Inflammatory macrophage (primary cell): ENCODE data around the gene ACSBG1.
"Not testable (repeated sequence)": the region's sequence is repeated elsewhere in the genome, so short reads cannot be mapped to it uniquely, and the experiment has no call there.

Experiments
- DNase-seq, 2 donors: peaks; one replicate each; pipeline ENCODE4 v3.0.0-alpha.2; 2020 to 2022

Gene ACSBG1

DNA sequence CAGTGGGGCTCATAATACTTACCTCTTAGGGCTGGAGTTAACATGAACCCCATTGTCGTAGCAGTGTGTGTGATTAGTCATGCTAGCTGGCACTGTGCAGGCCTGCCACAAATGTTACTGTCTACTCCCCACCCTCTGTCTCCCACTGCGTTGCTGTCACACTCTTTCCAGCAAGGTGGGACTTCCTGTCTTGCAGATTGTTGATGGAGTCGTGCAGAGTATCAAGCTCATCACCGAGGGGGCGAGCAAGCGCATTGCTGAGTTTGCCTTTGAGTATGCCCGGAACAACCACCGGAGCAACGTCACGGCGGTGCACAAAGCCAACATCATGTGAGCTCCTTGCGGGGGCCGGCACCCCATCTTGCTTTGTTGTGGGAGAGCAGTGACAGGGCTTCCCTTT is 72.3 kb downstream of the ACSBG1 start:
- DNase-seq: no peak

DNA sequence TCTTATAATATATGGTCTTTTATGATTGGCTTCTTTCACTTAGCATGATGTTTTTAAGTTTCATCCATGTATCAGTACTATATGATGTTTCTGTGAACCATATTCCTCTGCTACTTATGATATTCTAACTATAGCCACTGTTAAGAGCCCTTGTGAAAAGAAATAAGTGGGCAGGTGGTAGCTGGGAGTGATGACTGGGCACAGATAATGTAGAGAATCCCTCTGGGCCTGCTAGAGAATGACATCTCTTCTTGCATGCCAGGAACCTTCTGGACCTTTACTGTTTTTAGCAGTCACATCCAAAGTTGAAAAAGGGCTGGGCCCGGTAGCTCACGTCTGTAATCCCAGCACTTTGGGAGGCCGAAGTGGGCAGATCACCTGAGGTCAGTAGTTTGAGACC is 75.0 kb downstream of the ACSBG1 start:
- no peak for DNase-seq

DNA sequence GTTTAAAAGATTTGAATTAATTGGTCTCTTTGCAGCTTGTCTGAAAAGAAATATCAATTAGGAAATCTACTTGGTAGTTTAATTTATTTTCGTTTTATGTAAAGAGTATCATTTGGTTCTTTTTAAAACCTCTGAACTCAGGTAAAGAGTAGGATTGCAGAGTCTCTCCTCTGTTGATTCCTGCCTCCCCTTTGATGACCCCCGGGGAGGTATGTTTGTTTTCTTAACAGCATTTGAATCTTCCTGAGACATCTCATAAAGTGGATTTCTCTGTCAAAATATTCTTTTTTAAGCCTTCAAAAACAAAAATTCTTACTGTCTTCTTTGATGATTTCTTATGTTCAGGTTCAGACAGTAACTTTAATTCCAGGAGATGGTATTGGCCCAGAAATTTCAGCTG is 77.2 kb downstream of the ACSBG1 start:
- no peak for DNase-seq

DNA sequence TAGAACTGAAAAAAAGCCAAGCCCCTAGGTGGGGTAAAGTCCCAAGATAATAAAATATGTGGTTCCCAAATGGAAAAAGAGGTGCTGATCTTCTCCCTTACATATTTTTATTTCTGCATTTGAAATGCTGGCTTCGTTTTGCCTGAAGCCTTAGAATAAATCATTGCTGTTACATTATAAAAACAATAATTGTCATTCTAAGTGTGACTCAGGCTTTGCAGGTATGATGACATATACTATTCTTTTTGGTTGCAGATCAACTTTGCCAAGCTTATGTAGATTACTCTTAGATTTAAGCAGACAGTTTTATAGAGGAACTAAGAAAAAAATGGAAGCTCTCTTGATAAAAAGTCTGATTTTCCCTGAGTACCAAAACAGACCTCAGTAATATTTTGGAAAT is 77.7 kb downstream of the ACSBG1 start:
- DNase-seq: no peak

- DNase-seq: no peak
Measured at GRCh38 chr15:78155355-78155939, 78.9 kb downstream of the ACSBG1 start.

DNA sequence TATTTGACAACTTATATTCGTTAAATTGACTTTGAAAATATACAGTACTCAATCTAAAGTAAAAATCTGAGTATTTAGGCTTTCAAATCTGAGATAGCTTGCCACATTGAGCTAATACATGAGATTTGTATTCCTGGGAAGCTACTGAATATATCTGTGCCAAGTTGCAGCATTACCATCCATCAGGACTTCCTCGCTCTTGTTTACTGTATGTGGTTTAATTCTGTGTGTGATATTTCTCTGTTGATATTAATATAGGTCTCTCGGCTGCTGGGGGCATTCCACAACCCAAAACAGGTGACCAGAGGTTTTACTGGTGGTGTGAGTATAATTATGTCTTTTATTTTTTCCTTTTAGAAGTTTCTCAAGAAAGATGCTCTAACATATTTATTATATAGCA is 79.4 kb downstream of the ACSBG1 start:
- no peak for DNase-seq

- not testable (repeated sequence) for DNase-seq
Measured at GRCh38 chr15:78151075-78151474, 83.3 kb downstream of the ACSBG1 start.

GRCh38 chr15:78149805-78150751 is 84.3 kb downstream of the ACSBG1 start:
- DNase-seq: no peak

GRCh38 chr15:78149068-78149804 is 85.1 kb downstream of the ACSBG1 start, which contains the start of gene IDH3A:
Gene IDH3A, plus strand, starts transcription at chr15:78149362. Its CDS starts 42 bp downstream, at chr15:78149404.
- peak; percentile 98 to 99 for DNase-seq

GRCh38 chr15:78148392-78149067 is 85.8 kb downstream of the ACSBG1 start:
- DNase-seq: no peak

DNA sequence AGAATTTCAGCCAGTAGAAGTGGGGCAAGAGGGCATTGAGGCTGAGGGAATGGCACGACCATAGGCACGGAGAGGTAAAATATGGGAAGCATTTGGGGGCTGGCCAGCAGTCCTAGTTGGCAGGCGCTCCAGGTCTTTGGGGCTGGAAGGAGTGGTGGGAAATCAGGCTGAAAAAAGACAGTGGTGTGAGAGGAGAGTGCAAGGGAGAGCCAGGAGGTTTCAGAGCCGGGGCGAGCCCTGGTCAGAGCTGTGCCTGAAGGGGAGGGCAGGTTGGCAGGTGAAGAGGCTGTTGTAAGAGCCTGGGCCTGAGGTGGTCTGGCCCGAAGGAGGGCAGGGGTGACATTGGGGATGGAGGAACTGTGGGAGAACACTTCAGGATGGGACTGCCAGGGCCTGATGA is 86.8 kb downstream of the ACSBG1 start:
- no peak for DNase-seq

- DNase-seq: no peak
Measured at GRCh38 chr15:78146425-78147154, 87.8 kb downstream of the ACSBG1 start.

DNA sequence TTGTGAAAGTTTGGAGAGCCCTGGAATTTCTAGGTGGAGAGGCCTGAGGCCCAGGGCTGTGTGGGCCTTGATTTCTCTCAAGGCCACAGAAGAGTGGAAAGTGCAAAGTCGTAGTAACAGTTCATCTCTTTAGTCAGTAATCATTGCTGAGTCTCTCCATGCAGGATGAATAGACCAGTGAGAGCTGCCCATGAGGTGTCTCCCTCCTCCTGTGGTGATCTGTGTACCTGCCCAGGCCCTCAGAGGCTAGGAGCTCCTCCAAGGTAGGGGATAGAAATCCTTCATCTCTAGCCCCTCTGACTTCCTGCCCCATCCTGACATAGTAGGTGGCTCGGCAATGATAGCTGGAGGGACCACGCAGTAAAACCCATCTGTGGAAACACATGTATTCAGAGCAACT is 92.0 kb downstream of the ACSBG1 start:
- DNase-seq: no peak

- DNase-seq: no peak
Measured at GRCh38 chr15:78140292-78140691, 94.1 kb downstream of the ACSBG1 start.

DNA sequence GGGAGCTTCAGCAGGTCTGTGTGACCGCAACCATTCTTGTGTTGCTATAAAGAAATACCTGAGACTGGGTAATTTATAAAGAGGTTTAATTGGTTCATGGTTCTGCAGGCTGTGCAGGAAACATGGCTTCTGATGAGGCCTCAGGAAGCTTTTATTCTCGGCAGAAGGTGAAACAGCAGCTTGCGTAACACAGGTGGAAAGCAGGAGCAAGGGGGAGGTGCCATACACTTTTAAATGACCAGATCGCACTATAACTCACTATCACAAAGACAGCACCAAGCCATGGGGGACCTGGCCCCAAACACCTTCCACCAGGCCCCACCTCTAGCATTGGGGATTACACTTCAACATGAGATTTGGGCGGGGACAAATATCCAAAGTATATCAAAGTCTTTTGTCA is 94.8 kb downstream of the ACSBG1 start:
- no peak for DNase-seq

DNA sequence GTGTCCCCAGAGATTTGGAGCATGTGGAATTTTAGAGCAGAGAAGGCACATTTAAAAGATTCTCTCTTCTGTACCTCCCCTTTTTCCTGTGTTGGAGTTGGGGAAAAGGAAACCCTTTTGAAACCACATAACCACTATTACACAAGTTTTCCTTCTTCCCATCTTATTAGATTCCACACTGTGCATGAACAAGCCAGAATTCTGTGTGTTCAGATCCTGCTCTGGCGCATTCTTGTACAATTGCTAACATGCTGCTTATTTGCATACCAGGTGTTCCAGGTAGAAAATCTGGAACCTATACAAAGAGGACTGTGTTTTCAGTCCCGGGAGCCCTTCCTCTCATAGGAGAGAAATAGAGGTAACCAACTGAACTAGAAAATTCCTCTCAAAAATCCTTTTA is 100.6 kb downstream of the ACSBG1 start:
- DNase-seq: no peak

DNA sequence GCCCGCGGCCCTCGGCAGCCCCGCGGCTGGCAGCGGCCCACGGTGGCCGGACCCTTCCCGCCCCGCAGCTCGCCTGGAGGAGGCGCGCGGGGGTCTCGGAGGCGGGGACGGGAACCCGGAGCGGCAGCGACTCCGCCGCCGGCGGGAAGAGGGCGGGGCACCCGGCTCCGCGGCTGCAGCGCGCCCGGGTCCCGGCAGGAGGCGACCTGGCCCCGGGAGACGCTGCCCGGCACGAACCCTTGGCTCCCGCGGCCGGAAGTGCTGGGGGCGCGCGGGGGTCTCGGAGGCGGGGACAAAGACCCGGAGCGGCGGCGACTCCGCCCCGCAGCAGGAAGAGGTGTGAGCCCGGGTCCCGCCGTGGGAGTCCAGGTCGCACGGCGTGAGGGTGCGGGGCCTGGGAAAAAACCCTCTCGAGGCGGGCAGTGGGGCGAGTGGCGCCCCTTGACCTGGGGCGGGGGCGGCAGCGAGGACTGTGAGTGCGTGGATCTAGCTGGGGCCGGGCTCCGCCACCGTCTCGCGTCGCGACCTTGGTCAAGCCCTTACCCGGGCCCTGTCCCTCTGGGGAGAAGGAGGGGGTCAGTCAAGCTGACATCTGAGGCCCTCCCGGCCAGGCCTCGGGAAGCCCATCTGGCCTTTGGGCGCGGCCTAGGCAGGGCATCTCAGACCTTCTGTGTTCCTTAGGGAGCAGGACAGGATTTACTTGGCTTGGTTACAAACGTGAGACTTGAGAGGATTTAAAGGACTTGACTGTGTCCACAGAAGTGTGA is 102.9 kb downstream of the ACSBG1 start, which contains the start of gene CIB2:
Gene CIB2, minus strand, starts transcription at position 151 of the 767 bp plus-strand sequence. CDS start 230 bp downstream, outside the sequence.
- peak; percentile 47 to 64 for DNase-seq

- DNase-seq: no peak
Measured at GRCh38 chr15:78130466-78131294, 103.7 kb downstream of the ACSBG1 start.

GRCh38 chr15:78129751-78130287 is 104.5 kb downstream of the ACSBG1 start:
- DNase-seq: no peak
